Measurements from ENCODE around the gene PDZRN3.

The PDZRN3 gene

DNA sequence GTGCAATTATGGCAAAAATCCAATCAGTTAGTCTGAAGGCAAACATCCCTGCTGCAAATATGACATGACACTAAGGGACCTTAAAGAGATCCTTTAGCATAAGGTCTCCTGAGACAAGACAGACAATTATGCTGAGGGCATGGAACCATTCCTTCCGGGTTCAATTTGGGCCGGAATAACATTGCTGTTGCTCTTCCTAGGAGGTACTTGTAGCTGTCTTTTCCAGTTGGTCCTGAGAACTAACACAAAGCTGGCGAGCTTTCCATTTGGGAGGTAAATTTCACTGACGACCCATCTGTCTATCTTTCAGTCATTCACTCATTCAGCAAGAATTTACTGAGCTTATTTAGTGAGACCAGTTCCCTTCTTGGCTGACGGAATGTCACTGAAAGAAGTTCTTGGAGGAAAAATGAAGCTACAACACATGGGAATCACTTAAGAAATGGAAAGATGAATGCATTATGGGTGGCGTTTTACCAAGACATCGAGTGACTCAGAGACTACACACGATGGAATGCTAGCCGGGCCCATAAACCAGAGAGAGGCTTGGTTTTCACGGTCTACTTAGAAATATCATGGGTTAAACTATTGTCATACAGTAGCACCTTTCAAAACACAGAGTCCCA, 215.5 kb downstream of the PDZRN3 start:
- H3K27ac ChIP-seq, result no peak overlapping the region
- TF ChIP-seq CTCF (conservative IDR thresholded peaks at IDR 0.05), result no peak

- no peak for TF ChIP-seq CTCF (conservative IDR thresholded peaks at IDR 0.05)
- no peak overlapping the region for H3K27ac ChIP-seq
These were observed 216.1 kb downstream of the PDZRN3 start for GRCh38 chr3:73408634-73409033.

DNA sequence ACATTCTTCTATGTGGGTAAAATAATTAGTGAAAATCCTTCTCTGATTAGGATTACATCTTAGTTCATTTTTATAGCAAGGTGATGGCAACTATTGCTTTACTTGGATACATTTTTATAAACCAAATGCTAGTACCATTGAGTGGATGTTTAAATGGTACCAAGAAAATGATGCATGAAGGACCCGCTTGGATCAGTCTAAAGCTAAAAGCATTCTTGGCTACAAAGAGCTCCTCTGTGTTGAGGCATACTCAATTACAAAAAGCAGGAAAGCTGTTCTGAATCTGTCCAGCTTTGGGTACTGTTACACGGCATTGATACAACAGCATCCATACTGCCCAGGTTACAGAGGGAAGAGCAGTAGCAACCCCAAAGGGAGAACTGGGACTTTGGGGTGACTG, 217.2 kb downstream of the PDZRN3 start:
- H3K27ac ChIP-seq, result no peak overlapping the region
- no peak for TF ChIP-seq CTCF (conservative IDR thresholded peaks at IDR 0.05)

GRCh38 chr3:73405853-73406252, 218.9 kb downstream of the PDZRN3 start:
- H3K27ac ChIP-seq, result no peak overlapping the region
- TF ChIP-seq CTCF (conservative IDR thresholded peaks at IDR 0.05), result no peak

GRCh38 chr3:73405000-73405399, 219.7 kb downstream of the PDZRN3 start:
- H3K27ac ChIP-seq, result no peak overlapping the region
- no peak for TF ChIP-seq CTCF (conservative IDR thresholded peaks at IDR 0.05)

- no peak overlapping the region for H3K27ac ChIP-seq
- no peak for TF ChIP-seq CTCF (conservative IDR thresholded peaks at IDR 0.05)
These were observed 220.3 kb downstream of the PDZRN3 start for GRCh38 chr3:73404435-73404834.

- TF ChIP-seq CTCF (conservative IDR thresholded peaks at IDR 0.05), result no peak
These were observed 221.3 kb downstream of the PDZRN3 start for GRCh38 chr3:73403444-73403843.

More at GRCh38 chr3:73403444-73403843, 221.3 kb downstream of the PDZRN3 start:
- H3K27ac ChIP-seq, result no peak overlapping the region

All from VCaP (cell line).